ENCODE data around the gene KY.

The KY gene

DNA sequence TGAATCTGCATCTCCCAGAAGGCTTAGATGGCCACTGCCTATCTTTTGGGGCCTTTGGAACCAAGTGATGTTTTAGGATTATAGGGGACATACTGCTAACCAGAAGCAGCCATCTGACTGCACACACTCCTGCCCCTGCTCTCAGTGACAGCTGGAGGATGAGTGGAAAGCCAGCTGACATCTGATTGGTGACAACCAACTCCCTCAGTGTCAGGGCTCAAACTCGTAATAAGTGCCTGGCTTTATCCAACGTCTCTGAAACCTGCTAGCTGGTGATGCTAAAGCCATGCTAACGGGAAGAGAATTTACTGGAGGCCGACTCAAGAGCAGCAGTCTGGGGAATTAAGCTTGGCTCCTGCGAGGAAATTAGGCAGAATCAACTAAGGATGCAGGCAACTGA is 35.1 kb downstream of the KY start:
- Histone ChIP-seq H3K9me3 (ENCODE audit: control insufficient read depth, low read length) (no peaks in the 10 kb centered on the region), H3K36me3 (ENCODE audit: control insufficient read depth, insufficient read depth, low read length, severe bottlenecking) (no peaks in the 10 kb centered on the region), H3K27me3 (replicated peaks; ENCODE audit: control insufficient read depth, insufficient read depth, low read length) (no peaks in the 10 kb centered on the region), H3K9ac (ENCODE audit: low read length) (no peak overlapping the region), H3K4me1 (ENCODE audit: control insufficient read depth, insufficient read depth, low read length) (no peaks in the 10 kb centered on the region), H3K4me3 (ENCODE audit: low read length) (no peak overlapping the region)
- DNase-seq (ENCODE audit: low read depth), result no peak

DNA sequence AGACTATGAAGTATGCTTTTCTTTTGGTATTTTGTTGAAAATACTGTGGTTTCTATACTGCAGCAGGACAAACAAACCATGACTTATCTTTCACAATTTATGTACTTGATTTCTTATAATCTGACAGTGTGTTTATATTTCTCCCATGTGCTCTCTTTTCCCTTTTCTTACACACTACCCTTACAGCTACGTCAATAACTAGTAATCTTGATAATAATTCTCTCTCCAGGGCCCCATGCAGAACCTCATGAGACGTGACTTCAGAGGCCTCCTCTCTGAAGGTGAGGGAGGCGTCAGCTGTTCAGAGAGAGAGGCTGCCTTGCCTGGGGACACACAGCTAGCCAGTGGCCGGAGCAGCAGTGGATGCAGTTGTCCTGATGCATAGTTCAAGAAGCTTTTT is 35.9 kb downstream of the KY start:
- Histone ChIP-seq H3K36me3 (ENCODE audit: control insufficient read depth, insufficient read depth, low read length, severe bottlenecking) (no peaks in the 10 kb centered on the region), H3K27me3 (replicated peaks; ENCODE audit: control insufficient read depth, insufficient read depth, low read length) (no peaks in the 10 kb centered on the region), H3K9me3 (ENCODE audit: control insufficient read depth, low read length) (no peaks in the 10 kb centered on the region), H3K4me3 (ENCODE audit: low read length) (no peak overlapping the region), H3K9ac (ENCODE audit: low read length) (no peak overlapping the region), H3K4me1 (ENCODE audit: control insufficient read depth, insufficient read depth, low read length) (no peaks in the 10 kb centered on the region)
- no peak for DNase-seq (ENCODE audit: low read depth)

DNA sequence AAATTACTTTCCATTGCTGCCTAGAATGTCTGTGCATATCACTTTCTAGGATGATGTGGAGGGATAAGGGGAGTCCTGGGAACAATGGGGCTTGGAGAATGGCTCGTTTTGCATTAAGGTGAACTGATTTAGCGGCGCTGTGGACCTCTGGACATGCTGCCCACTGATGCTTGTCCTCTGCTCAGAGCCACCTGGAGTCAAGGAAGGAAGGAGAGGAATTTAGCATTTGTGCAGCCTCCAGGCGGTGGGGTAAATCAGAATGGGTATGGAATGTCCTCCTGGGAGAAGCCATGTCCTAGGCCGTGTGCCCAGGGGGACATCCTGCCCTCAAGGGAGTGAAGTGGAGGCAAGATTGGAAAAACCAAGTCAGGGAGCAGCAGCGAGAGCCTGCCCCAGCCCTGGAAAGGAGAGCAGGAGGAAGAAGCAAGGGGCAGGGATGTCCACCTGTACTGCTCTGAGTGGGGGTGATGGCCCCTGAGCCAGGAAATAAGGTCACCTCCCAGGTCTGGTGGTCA is 37.8 kb downstream of the KY start:
- no peaks in the 10 kb centered on the region for H3K9me3 ChIP-seq (ENCODE audit: control insufficient read depth, low read length)
- H3K27me3 ChIP-seq (replicated peaks; ENCODE audit: control insufficient read depth, insufficient read depth, low read length), result no peaks in the 10 kb centered on the region
- H3K9ac ChIP-seq (ENCODE audit: low read length), result no peak overlapping the region
- no peaks in the 10 kb centered on the region for H3K36me3 ChIP-seq (ENCODE audit: control insufficient read depth, insufficient read depth, low read length, severe bottlenecking)
- no peaks in the 10 kb centered on the region for H3K4me1 ChIP-seq (ENCODE audit: control insufficient read depth, insufficient read depth, low read length)
- no peak overlapping the region for H3K4me3 ChIP-seq (ENCODE audit: low read length)
- DNase-seq (ENCODE audit: low read depth), result no peak

DNA sequence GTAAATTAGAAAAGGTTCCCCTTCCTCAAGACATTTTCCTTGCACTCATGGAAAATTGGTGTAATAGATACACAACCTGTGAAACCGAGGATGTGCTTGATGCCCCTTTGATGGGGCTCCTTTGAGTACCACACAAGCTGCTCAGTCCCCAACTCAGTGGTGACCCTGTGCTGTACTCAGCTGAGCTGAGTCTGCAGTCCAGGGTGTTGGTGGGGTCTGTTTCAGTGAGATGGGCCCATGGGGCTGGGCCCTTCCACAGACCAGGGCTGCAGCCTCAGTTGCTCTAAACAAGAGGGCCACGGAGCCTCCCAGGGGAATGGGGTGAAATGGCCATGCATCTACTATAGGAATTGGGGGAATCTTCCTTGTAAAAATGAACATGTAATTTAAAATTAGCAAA is 39.3 kb downstream of the KY start:
- Histone ChIP-seq H3K4me3 (ENCODE audit: low read length) (no peak overlapping the region), H3K36me3 (ENCODE audit: control insufficient read depth, insufficient read depth, low read length, severe bottlenecking) (no peaks in the 10 kb centered on the region), H3K9ac (ENCODE audit: low read length) (no peak overlapping the region), H3K9me3 (ENCODE audit: control insufficient read depth, low read length) (no peaks in the 10 kb centered on the region), H3K27me3 (replicated peaks; ENCODE audit: control insufficient read depth, insufficient read depth, low read length) (no peaks in the 10 kb centered on the region), H3K4me1 (ENCODE audit: control insufficient read depth, insufficient read depth, low read length) (no peaks in the 10 kb centered on the region)
- DNase-seq (ENCODE audit: low read depth), result no peak

DNA sequence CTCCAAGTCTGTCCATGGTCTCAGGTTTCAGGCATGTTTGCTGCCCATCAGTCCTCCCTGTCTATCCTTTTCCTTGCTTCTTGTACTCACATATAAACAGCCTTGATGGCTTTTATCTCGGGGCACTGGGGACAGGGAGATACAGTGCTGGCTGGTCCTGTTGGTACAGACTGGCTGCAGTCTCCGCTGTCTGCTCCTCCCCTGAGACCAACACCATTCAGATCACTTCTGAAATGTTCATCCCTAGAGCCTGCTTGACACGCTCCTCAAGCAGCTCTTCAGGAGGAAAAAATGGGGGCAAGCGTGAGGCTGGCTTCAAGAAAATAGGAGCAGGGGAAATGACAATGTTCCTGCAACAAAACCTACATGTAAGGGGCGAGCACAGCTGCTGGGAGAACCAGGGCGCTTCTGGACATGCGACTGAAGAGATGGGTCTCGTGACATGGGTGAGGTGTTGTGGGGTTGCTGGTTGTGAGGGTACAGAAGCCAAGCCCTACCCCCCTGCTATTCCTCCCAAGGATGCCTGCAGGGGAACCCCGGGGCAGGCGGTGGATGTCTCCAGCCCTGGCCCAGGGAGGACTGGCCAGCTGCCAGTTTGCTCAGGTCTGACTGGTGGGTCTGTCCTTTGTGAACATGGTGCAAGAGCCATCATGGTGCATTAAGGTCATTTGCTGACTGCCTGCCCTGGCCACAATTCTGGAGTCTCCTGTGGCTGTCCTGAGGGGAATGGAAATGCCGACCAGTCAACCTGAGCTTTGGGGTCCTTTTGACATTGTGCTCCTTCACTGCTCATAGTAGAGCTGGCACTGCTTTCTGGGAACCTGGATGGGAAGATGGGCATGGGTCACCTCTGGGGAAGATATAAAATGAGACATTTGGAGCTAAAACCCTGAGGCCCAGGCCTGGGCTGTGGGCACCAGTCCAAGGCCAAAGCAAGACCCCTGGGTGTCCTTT is 40.1 kb downstream of the KY start:
- H3K27me3 ChIP-seq (replicated peaks; ENCODE audit: control insufficient read depth, insufficient read depth, low read length), result no peaks in the 10 kb centered on the region
- DNase-seq (ENCODE audit: low read depth), result no peak
- H3K9ac ChIP-seq (ENCODE audit: low read length), result no peak overlapping the region
- H3K9me3 ChIP-seq (ENCODE audit: control insufficient read depth, low read length), result no peaks in the 10 kb centered on the region
- H3K36me3 ChIP-seq (ENCODE audit: control insufficient read depth, insufficient read depth, low read length, severe bottlenecking), result no peaks in the 10 kb centered on the region
- no peak overlapping the region for H3K4me3 ChIP-seq (ENCODE audit: low read length)
- no peaks in the 10 kb centered on the region for H3K4me1 ChIP-seq (ENCODE audit: control insufficient read depth, insufficient read depth, low read length)

DNA sequence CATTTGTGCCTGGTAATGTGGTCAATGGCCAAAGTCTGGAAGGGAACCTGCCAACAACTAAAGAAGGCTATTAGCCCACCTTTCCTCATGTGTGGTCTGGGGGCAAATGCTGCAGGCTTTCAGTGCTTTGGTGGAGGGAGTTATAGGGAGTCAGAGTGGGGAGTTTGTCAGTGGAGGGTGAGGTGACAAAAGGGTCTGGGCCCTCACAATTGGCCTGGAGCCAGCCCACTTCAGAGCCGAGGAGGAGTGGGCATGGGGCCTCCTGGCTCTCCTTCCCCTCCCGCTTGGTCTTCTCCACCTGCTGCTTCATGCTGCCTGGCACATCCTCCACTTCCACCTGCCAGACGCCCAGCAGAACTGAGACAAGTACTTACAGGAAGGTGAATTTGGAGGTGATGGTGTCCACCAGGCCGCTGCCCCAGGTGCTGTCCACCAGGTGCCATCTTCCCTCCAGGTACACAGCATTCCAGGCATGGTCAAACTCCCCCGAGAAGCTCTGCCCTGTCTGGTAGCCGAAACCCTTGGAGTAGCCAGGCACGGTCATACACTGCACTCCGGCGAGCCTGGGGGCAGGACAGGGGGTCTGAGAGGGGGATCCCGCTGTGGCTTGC is 40.9 kb downstream of the KY start:
- Histone ChIP-seq H3K27me3 (replicated peaks; ENCODE audit: control insufficient read depth, insufficient read depth, low read length) (no peaks in the 10 kb centered on the region), H3K9ac (ENCODE audit: low read length) (no peak overlapping the region), H3K36me3 (ENCODE audit: control insufficient read depth, insufficient read depth, low read length, severe bottlenecking) (no peaks in the 10 kb centered on the region), H3K9me3 (ENCODE audit: control insufficient read depth, low read length) (no peaks in the 10 kb centered on the region), H3K4me1 (ENCODE audit: control insufficient read depth, insufficient read depth, low read length) (no peaks in the 10 kb centered on the region), H3K4me3 (ENCODE audit: low read length) (no peak overlapping the region)
- DNase-seq (ENCODE audit: low read depth), result no peak

DNA sequence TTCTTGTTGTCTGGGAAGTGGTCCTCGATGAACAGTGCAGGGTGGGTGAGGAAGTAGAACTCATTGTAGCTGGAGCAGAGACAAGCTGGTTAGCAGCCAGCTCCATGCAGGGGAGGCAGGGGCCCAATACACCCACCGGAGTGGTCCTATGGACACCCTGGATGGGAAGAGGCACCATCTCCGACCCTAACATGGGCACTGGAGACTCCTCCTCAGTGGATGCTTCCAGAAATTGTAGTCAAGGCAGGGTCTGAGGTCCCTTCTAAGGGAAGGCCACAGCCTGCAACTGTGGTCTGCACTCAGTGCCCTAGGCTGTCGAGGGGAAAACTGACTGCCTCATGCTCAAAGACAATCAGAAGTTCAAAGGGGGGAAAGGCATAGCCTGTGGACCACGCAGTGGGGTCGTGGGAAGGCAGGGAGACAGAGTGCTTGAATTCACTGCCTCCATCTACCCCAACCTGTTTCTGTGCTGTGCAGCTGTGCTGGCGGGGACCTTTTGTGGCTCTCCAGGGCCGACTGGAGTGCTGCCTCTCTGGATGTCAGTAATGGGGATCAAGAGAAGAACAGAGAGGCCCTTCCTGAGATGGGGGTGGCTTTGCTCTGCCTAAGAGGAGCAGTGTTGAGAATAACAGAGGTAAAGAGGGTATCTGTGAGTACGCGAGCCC is 41.9 kb downstream of the KY start:
- DNase-seq (ENCODE audit: low read depth), result no peak
- H3K9ac ChIP-seq (ENCODE audit: low read length), result no peak overlapping the region
- H3K4me1 ChIP-seq (ENCODE audit: control insufficient read depth, insufficient read depth, low read length), result no peaks in the 10 kb centered on the region
- H3K36me3 ChIP-seq (ENCODE audit: control insufficient read depth, insufficient read depth, low read length, severe bottlenecking), result no peaks in the 10 kb centered on the region
- H3K9me3 ChIP-seq (ENCODE audit: control insufficient read depth, low read length), result no peaks in the 10 kb centered on the region
- no peaks in the 10 kb centered on the region for H3K27me3 ChIP-seq (replicated peaks; ENCODE audit: control insufficient read depth, insufficient read depth, low read length)
- H3K4me3 ChIP-seq (ENCODE audit: low read length), result no peak overlapping the region

DNA sequence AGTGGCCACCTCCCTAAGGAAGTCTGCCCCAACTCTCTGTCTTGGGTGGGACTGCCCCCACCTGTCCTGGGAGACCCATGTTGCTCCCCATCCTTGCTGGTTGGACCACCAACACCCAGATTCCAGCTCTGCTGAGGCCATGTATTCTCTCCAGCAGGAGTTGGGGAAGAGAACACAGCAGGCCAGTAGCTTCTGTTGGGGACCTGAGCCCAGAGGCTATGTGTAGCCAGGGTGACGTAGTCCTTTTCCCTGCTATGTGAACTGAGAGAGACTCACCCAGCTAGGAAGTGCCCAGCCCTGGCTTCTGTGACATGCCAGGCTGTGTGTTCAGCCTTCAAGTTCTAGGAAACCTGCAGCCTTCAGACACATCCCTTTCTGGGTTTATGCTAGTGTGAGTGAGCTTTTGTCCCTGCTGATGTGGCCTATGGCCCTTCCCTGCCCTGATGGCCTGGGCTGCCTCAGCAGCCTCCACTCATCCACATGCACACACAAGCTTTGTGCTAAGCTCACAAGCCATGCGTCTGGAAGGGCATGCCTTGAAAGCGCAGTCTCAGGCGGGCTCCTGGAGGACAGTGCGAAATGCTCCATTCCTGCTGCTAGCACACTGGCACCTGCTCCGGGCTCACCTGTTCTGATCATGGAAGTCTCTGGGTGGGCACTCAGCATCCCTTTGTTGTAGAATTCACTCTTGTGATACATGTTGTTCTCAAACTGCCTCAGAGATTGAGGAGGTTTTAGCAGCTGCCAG is 42.6 kb downstream of the KY start:
- Histone ChIP-seq H3K4me3 (ENCODE audit: low read length) (no peak overlapping the region), H3K27me3 (replicated peaks; ENCODE audit: control insufficient read depth, insufficient read depth, low read length) (no peaks in the 10 kb centered on the region), H3K4me1 (ENCODE audit: control insufficient read depth, insufficient read depth, low read length) (no peaks in the 10 kb centered on the region), H3K9ac (ENCODE audit: low read length) (no peak overlapping the region), H3K36me3 (ENCODE audit: control insufficient read depth, insufficient read depth, low read length, severe bottlenecking) (no peaks in the 10 kb centered on the region), H3K9me3 (ENCODE audit: control insufficient read depth, low read length) (no peaks in the 10 kb centered on the region)
- DNase-seq (ENCODE audit: low read depth), result no peak

DNA sequence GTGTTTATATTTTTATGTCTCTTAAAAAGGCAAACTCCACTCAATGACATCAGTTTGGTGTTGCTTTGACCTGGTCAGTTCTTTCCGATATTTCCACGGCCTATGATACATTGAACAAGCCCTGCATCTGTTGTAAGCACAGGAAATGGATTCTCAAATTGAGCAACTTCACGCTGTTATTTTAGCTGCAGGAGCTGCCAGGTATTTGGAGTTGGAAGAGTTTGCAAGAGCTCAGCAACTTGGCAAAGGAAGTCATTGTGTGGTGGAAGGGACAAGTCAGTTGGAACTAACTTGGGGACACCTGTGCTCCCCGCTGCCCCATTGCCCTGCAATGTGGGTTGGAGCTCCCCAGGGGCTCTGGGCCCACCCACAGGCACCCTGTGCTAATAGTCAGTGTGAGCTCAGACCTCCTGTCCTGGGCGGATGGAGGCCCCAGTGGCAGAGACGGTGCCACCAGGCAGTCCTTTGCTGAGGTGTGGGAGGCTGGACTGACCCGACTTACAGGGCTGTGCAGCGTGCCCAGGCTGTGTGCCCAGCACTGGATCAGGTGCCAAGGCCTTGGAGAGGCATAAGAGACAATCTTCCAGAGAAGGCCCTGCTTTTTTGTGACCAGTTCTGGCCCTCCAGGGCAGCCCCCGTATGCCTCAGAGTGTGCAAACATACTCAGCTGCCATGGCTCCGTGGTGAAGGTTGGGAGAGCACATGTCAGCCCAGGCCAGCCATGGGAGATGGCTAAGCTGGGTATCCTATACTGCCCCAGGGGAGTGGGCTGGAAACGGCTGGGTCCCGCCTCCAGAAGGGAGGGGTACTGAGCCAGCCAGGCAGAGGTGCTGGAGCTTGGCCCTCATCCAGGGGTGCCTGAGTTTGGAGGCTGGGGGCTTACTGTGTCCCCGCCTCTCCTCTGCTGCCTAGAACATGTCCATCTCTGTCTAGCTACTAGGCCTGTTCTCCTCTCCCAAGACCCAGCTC is 43.5 kb downstream of the KY start:
- Histone ChIP-seq H3K27me3 (replicated peaks; ENCODE audit: control insufficient read depth, insufficient read depth, low read length) (no peaks in the 10 kb centered on the region), H3K36me3 (ENCODE audit: control insufficient read depth, insufficient read depth, low read length, severe bottlenecking) (no peaks in the 10 kb centered on the region), H3K4me3 (ENCODE audit: low read length) (no peak overlapping the region), H3K4me1 (ENCODE audit: control insufficient read depth, insufficient read depth, low read length) (no peaks in the 10 kb centered on the region), H3K9me3 (ENCODE audit: control insufficient read depth, low read length) (no peaks in the 10 kb centered on the region), H3K9ac (ENCODE audit: low read length) (no peak overlapping the region)
- DNase-seq (ENCODE audit: low read depth), result no peak

Data from adipocyte (in vitro differentiated cells).